ENCODE data around the gene MTA1.

GRCh38 chr14:105431256-105431655 is 11.6 kb downstream of the MTA1 start:
- TF ChIP-seq EZH2phosphoT487 (IDR thresholded peaks at IDR 0.05; ENCODE audit: borderline replicate concordance, low read depth, low read length) (no peak), CTCF (conservative IDR thresholded peaks at IDR 0.05; ENCODE audit: low read length) (no peak)

All from OCI-LY7 (cell line).